ENCODE data around the gene LRIT2. TPM values are rescaled to one million over a fixed set of nuclear protein-coding genes. Genes with fewer than 3 reads are reported as not detected.

Gene LRIT2
- total RNA-seq, 2 experiments from 2014 or later, result not detected

GRCh38 chr10:84232376-84232775 is 7.0 kb upstream of the LRIT2 start:
- no peak for DNase-seq (ENCODE audit: low spot score)
- no peak overlapping the region for H3K4me2 ChIP-seq (ENCODE audit: low read length)
- H2AFZ ChIP-seq (ENCODE audit: low read length), result no peak overlapping the region
- intact Hi-C loops (cut with micrococcal nuclease; ENCODE audit: unreplicated experiment), result no loop called here
- H3K4me1 ChIP-seq (ENCODE audit: insufficient read depth, low read length, poor library complexity, severe bottlenecking), result no peaks in the 10 kb centered on the region
- TF ChIP-seq CTCF (conservative IDR thresholded peaks at IDR 0.05; ENCODE audit: low read length) (no peak), EZH2phosphoT487 (IDR thresholded peaks at IDR 0.05; ENCODE audit: borderline replicate concordance, low read depth, low read length) (no peak)
- no peaks in the 10 kb centered on the region for H3K79me2 ChIP-seq (ENCODE audit: insufficient read depth, low read depth, low read length)
- no peaks in the 10 kb centered on the region for H4K20me1 ChIP-seq (ENCODE audit: insufficient read depth, low read length)
- no TSS peak for BruUV-seq (replicated peaks)
- H3K9me2 ChIP-seq (ENCODE audit: insufficient read depth, low read length), result no peaks in the 10 kb centered on the region
- ChIA-PET POLR2A (no interaction called here), CTCF (ENCODE audit: unreplicated experiment) (no interaction called here)
- no peaks in the 10 kb centered on the region for H3K9me3 ChIP-seq (ENCODE audit: low read length)
- H3K4me3 ChIP-seq (ENCODE audit: low read depth, low read length, poor library complexity, severe bottlenecking), result no peak overlapping the region
- no peaks in the 10 kb centered on the region for H3K36me3 ChIP-seq (ENCODE audit: insufficient read depth, low read length)
- H3K27ac ChIP-seq (ENCODE audit: low read depth, low read length, poor library complexity, severe bottlenecking), result no peak overlapping the region

- H3K9me2 ChIP-seq (ENCODE audit: insufficient read depth, low read length), result no peaks in the 10 kb centered on the region
- intact Hi-C loops (cut with micrococcal nuclease; ENCODE audit: unreplicated experiment), result no loop called here
- H3K79me2 ChIP-seq (ENCODE audit: insufficient read depth, low read depth, low read length), result no peaks in the 10 kb centered on the region
- H2AFZ ChIP-seq (ENCODE audit: low read length), result no peak overlapping the region
- no peaks in the 10 kb centered on the region for H3K9me3 ChIP-seq (ENCODE audit: low read length)
- H3K4me3 ChIP-seq (ENCODE audit: low read depth, low read length, poor library complexity, severe bottlenecking), result no peak overlapping the region
- H3K27ac ChIP-seq (ENCODE audit: low read depth, low read length, poor library complexity, severe bottlenecking), result no peak overlapping the region
- no peak for TF ChIP-seq CTCF (conservative IDR thresholded peaks at IDR 0.05; ENCODE audit: low read length)
- TF ChIP-seq EZH2phosphoT487 (IDR thresholded peaks at IDR 0.05; ENCODE audit: borderline replicate concordance, low read depth, low read length), result no peak
- H3K4me2 ChIP-seq (ENCODE audit: low read length), result no peak overlapping the region
- no peak for DNase-seq (ENCODE audit: low spot score)
- H4K20me1 ChIP-seq (ENCODE audit: insufficient read depth, low read length), result no peaks in the 10 kb centered on the region
- no TSS peak for BruUV-seq (replicated peaks)
- no peaks in the 10 kb centered on the region for H3K4me1 ChIP-seq (ENCODE audit: insufficient read depth, low read length, poor library complexity, severe bottlenecking)
- ChIA-PET CTCF (ENCODE audit: unreplicated experiment) (no interaction called here), POLR2A (no interaction called here)
- H3K36me3 ChIP-seq (ENCODE audit: insufficient read depth, low read length), result no peaks in the 10 kb centered on the region
Observed at GRCh38 chr10:84230359-84230758, 5.0 kb upstream of the LRIT2 start.

- H3K36me3 ChIP-seq (ENCODE audit: insufficient read depth, low read length), result no peaks in the 10 kb centered on the region
- ChIA-PET CTCF (ENCODE audit: unreplicated experiment) (no interaction called here), POLR2A (no interaction called here)
- no TSS peak for BruUV-seq (replicated peaks)
- TF ChIP-seq CTCF (conservative IDR thresholded peaks at IDR 0.05; ENCODE audit: low read length) (no peak), EZH2phosphoT487 (IDR thresholded peaks at IDR 0.05; ENCODE audit: borderline replicate concordance, low read depth, low read length) (no peak)
- H3K4me2 ChIP-seq (ENCODE audit: low read length), result no peak overlapping the region
- H2AFZ ChIP-seq (ENCODE audit: low read length), result no peak overlapping the region
- intact Hi-C loops (cut with micrococcal nuclease; ENCODE audit: unreplicated experiment), result no loop called here
- no peak overlapping the region for H3K4me3 ChIP-seq (ENCODE audit: low read depth, low read length, poor library complexity, severe bottlenecking)
- H3K9me2 ChIP-seq (ENCODE audit: insufficient read depth, low read length), result no peaks in the 10 kb centered on the region
- no peak overlapping the region for H3K27ac ChIP-seq (ENCODE audit: low read depth, low read length, poor library complexity, severe bottlenecking)
- H3K79me2 ChIP-seq (ENCODE audit: insufficient read depth, low read depth, low read length), result no peaks in the 10 kb centered on the region
- H3K9me3 ChIP-seq (ENCODE audit: low read length), result no peaks in the 10 kb centered on the region
- no peak for DNase-seq (ENCODE audit: low spot score)
- no peaks in the 10 kb centered on the region for H3K4me1 ChIP-seq (ENCODE audit: insufficient read depth, low read length, poor library complexity, severe bottlenecking)
- no peaks in the 10 kb centered on the region for H4K20me1 ChIP-seq (ENCODE audit: insufficient read depth, low read length)
Observed at GRCh38 chr10:84227810-84228209, 2.5 kb upstream of the LRIT2 start.
